Prostate gland (tissue), 2 donors: ENCODE measurements around the gene ERP29.

Experiments
- CTCF ChIP-seq, 4 experiments: fragments of 200-600 bp in 2 of 4; fragments of 450-650 bp in 2 of 4; sonication (generic) in 2 of 4; IDR thresholded peaks; 1 replicate in 3 of 4; 2 replicates in 1 of 4; pipeline ENCODE4 v1.5.1; 2016 to 2019; ENCODE audit warnings: antibody characterized with exemption in 4 of 4, mild to moderate bottlenecking in 2 of 4, moderate library complexity in 2 of 4
- POLR2A ChIP-seq: fragments of 450-650 bp; IDR thresholded peaks from one replicate; pipeline ENCODE4 v1.6.1; 2016; ENCODE audit warnings: antibody characterized with exemption, mild to moderate bottlenecking
- POLR2AphosphoS5 ChIP-seq: sonication (generic); formaldehyde crosslinking; IDR thresholded peaks from one replicate; pipeline ENCODE4 v1.6.1; 2017; ENCODE audit warnings: antibody characterized with exemption

GRCh38 chr12:111964935-111965334 is 48.3 kb upstream of the ERP29 start:
- no peak for TF ChIP-seq CTCF (IDR thresholded peaks at IDR 0.05)
- TF ChIP-seq POLR2A = no peak
- no peak for TF ChIP-seq POLR2AphosphoS5
